ENCODE results near the gene VWA3B. TPM values are rescaled to one million over a fixed set of nuclear protein-coding genes. Genes with fewer than 3 reads are reported as not detected.

VWA3B gene
- total RNA-seq, 1 donor from 2014 or later: 0.17 TPM

GRCh38 chr2:98118161-98118560, 31.2 kb downstream of the VWA3B start:
- intact Hi-C loops (cut with DNase I): no loop called here
- no peak for DNase-seq
- Histone ChIP-seq H3K27ac (no peak overlapping the region), H3K36me3 (no peaks in the 10 kb centered on the region), H3K9me3 (no peaks in the 10 kb centered on the region), H3K4me1 (no peaks in the 10 kb centered on the region), H3K27me3 (peaks cover 4% of the 10 kb centered on the region), H3K4me3 (no peak overlapping the region)
- ATAC-seq: no peak
- TF ChIP-seq CTCF (IDR thresholded peaks at IDR 0.05): no peak

GRCh38 chr2:98118852-98119251, 31.9 kb downstream of the VWA3B start:
- Histone ChIP-seq H3K27ac (no peak overlapping the region), H3K9me3 (no peaks in the 10 kb centered on the region), H3K27me3 (peaks cover 4% of the 10 kb centered on the region), H3K36me3 (no peaks in the 10 kb centered on the region), H3K4me1 (no peaks in the 10 kb centered on the region), H3K4me3 (no peak overlapping the region)
- intact Hi-C loops (cut with DNase I): no loop called here
- no peak for TF ChIP-seq CTCF (IDR thresholded peaks at IDR 0.05)
- ATAC-seq: no peak
- DNase-seq: no peak

- ATAC-seq (peak; percentile 53), DNase-seq (no peak)
- H3K4me1 ChIP-seq: no peaks in the 10 kb centered on the region
- no peaks in the 10 kb centered on the region for H3K36me3 ChIP-seq
- H3K4me3 ChIP-seq: no peak overlapping the region
- no peak overlapping the region for H3K27ac ChIP-seq
- H3K9me3 ChIP-seq: no peaks in the 10 kb centered on the region
- intact Hi-C loops (cut with DNase I): no loop called here
- no peak for TF ChIP-seq CTCF (IDR thresholded peaks at IDR 0.05)
- peaks cover 10% of the 10 kb centered on the region for H3K27me3 ChIP-seq
These were observed 34.2 kb downstream of the VWA3B start for GRCh38 chr2:98121149-98121548.

- no peak for DNase-seq
- no peaks in the 10 kb centered on the region for H3K36me3 ChIP-seq
- H3K27ac ChIP-seq: no peak overlapping the region
- intact Hi-C loops (cut with DNase I): no loop called here
- H3K4me1 ChIP-seq: no peaks in the 10 kb centered on the region
- H3K9me3 ChIP-seq: no peaks in the 10 kb centered on the region
- ATAC-seq: no peak
- no peak overlapping the region for H3K4me3 ChIP-seq
- no peak for TF ChIP-seq CTCF (IDR thresholded peaks at IDR 0.05)
- peaks cover 10% of the 10 kb centered on the region for H3K27me3 ChIP-seq
These were observed 35.6 kb downstream of the VWA3B start for GRCh38 chr2:98122524-98122923.

- ATAC-seq (peak; percentile 79), DNase-seq (no peak)
- Histone ChIP-seq H3K36me3 (no peaks in the 10 kb centered on the region), H3K4me1 (no peaks in the 10 kb centered on the region), H3K27me3 (peaks cover 13% of the 10 kb centered on the region), H3K9me3 (no peaks in the 10 kb centered on the region), H3K4me3 (no peak overlapping the region), H3K27ac (no peak overlapping the region)
- intact Hi-C loops (cut with DNase I): no loop called here
- TF ChIP-seq CTCF (IDR thresholded peaks at IDR 0.05): no peak
These were observed 36.3 kb downstream of the VWA3B start for GRCh38 chr2:98123286-98123685.

- no peak overlapping the region for H3K27ac ChIP-seq
- no peaks in the 10 kb centered on the region for H3K36me3 ChIP-seq
- no peak for TF ChIP-seq CTCF (IDR thresholded peaks at IDR 0.05)
- DNase-seq (no peak), ATAC-seq (no peak)
- no peak overlapping the region for H3K4me3 ChIP-seq
- no peaks in the 10 kb centered on the region for H3K4me1 ChIP-seq
- intact Hi-C loops (cut with DNase I): no loop called here
- peaks cover 26% of the 10 kb centered on the region for H3K27me3 ChIP-seq
- H3K9me3 ChIP-seq: no peaks in the 10 kb centered on the region
These were observed 39.1 kb downstream of the VWA3B start for GRCh38 chr2:98126061-98126460.

Data from upper lobe of right lung (tissue), 1 donor.